SK-N-SH (cell line): ENCODE measurements around the gene CAMK2B. TPM values are rescaled to one million over a fixed set of nuclear protein-coding genes. Genes with fewer than 3 reads are reported as not detected.

ENCODE experiments used
- CTCF ChIA-PET: fragments of 300-600, 350-600 bp; formaldehyde crosslinking; extraction: SDS; loops from one replicate; lab custom pipeline; 2021; lab: Yijun Ruan, JAX
- POLR2A ChIA-PET: fragments of 350-600 bp; sonication (Branson Sonifier 250); formaldehyde crosslinking; extraction: SDS; loops from one replicate; lab custom pipeline; 2020; ENCODE audit warnings: antibody characterized with exemption, inconsistent platforms; lab: Yijun Ruan, JAX
- DNase-seq: peaks from one replicate; pipeline ENCODE4 v3.0.0; 2012
- H2AFZ ChIP-seq: fragments of 200-600 bp; sonication (generic); 2 replicates; pipeline ENCODE4 v1.8.1; 2016; ENCODE audit warnings: antibody characterized with exemption, mild to moderate bottlenecking, low read depth
- H3F3A ChIP-seq: fragments of 200-600 bp; sonication (generic); replicated peaks from 2 replicates; pipeline ENCODE3; 2016; ENCODE audit warnings: antibody characterized with exemption, mild to moderate bottlenecking; ENCODE audit not compliant: insufficient read depth
- H3K27ac ChIP-seq, 2 experiments: fragments of 200-500 bp in 1 of 2; fragments of 200-600 bp in 1 of 2; sonication (Bioruptor generic) in 1 of 2; sonication (generic), shearing (Covaris generic) in 1 of 2; 2 replicates each; pipeline versions ENCODE4 v1.5.1 to v1.6.1; 2014 to 2016; ENCODE audit warnings: low read depth in 2 of 2, inconsistent platforms in 1 of 2, low read length in 1 of 2, mild to moderate bottlenecking in 1 of 2, mixed read lengths in 1 of 2
- H3K27me3 ChIP-seq: fragments of 200-600 bp; sonication (generic), shearing (Covaris generic); 2 replicates; pipeline ENCODE4 v1.6.1; 2016; ENCODE audit warnings: mixed run types; ENCODE audit not compliant: insufficient read depth
- H3K36me3 ChIP-seq, 2 experiments: fragments of 200-500 bp in 1 of 2; fragments of 200-600 bp in 1 of 2; sonication (Bioruptor generic) in 1 of 2; sonication (generic) in 1 of 2; replicated peaks in 1 of 2; 2 replicates each; pipeline versions ENCODE3 to v1.5.1; 2014 to 2016; ENCODE audit warnings: low read length in 1 of 2, mild to moderate bottlenecking in 1 of 2; ENCODE audit not compliant: insufficient read depth in 2 of 2, control insufficient read depth in 1 of 2
- H3K4me1 ChIP-seq, 2 experiments: fragments of 200-500 bp in 1 of 2; fragments of 200-600 bp in 1 of 2; sonication (Bioruptor generic) in 1 of 2; sonication (generic), shearing (Covaris generic) in 1 of 2; 2 replicates each; pipeline versions ENCODE4 v1.5.1 to v1.6.1; 2014 to 2016; ENCODE audit warnings: low read depth in 1 of 2, low read length in 1 of 2, mixed run types in 1 of 2; ENCODE audit not compliant: insufficient read depth in 2 of 2, control insufficient read depth in 1 of 2
- H3K4me2 ChIP-seq: fragments of 200-600 bp; sonication (generic), shearing (Covaris generic); 2 replicates; pipeline ENCODE4 v1.6.1; 2017; ENCODE audit warnings: mixed run types
- H3K4me3 ChIP-seq, 2 experiments: fragments of 200-500 bp in 1 of 2; fragments of 200-600 bp in 1 of 2; sonication (Bioruptor generic) in 1 of 2; sonication (generic), shearing (Covaris generic) in 1 of 2; 2 replicates each; pipeline versions ENCODE4 v1.5.1 to v1.8.1; 2014 to 2016; ENCODE audit warnings: low read depth in 2 of 2, inconsistent platforms in 1 of 2, low read length in 1 of 2, mild to moderate bottlenecking in 1 of 2, mixed read lengths in 1 of 2, moderate library complexity in 1 of 2
- H3K79me2 ChIP-seq: fragments of 200-600 bp; sonication (generic); 2 replicates; pipeline ENCODE4 v1.8.1; 2017; ENCODE audit warnings: mild to moderate bottlenecking; ENCODE audit not compliant: insufficient read depth
- H3K9ac ChIP-seq: fragments of 200-600 bp; sonication (generic); 2 replicates; pipeline ENCODE4 v1.6.1; 2017; ENCODE audit warnings: mixed run types
- H3K9me2 ChIP-seq: fragments of 200-600 bp; sonication (generic); 2 replicates; pipeline ENCODE4 v1.6.1; 2017; ENCODE audit warnings: mixed run types
- H3K9me3 ChIP-seq: fragments of 200-600 bp; sonication (generic); 2 replicates; pipeline ENCODE4 v1.6.1; 2017; ENCODE audit warnings: mixed run types, mild to moderate bottlenecking, moderate library complexity
- H4K20me1 ChIP-seq: fragments of 200-600 bp; sonication (generic); 2 replicates; pipeline ENCODE4 v1.6.1; 2017; ENCODE audit warnings: mild to moderate bottlenecking, mixed run types; ENCODE audit not compliant: insufficient read depth
- CHD2 ChIP-seq: fragments of 150-350 bp; IDR thresholded peaks from 2 replicates; pipeline ENCODE4 v1.6.1; 2018; ENCODE audit warnings: low read length; ENCODE audit not compliant: partially characterized antibody
- ELF1 ChIP-seq: IDR thresholded peaks from 2 replicates; pipeline ENCODE4 v1.4.0; 2012
- EZH2phosphoT487 ChIP-seq: fragments of 200-600 bp; sonication (generic); IDR thresholded peaks from 2 replicates; pipeline ENCODE4 v1.6.1; 2017; ENCODE audit warnings: low read depth, mixed run types, mild to moderate bottlenecking, antibody characterized with exemption, moderate library complexity, borderline replicate concordance
- FOXJ3 ChIP-seq: sonication (generic); formaldehyde crosslinking; IDR thresholded peaks from 2 replicates; pipeline ENCODE4 v1.5.1; 2020; ENCODE audit warnings: mild to moderate bottlenecking, missing genetic modification reagents
- GABPA ChIP-seq: IDR thresholded peaks from 2 replicates; pipeline ENCODE4 v1.4.0; 2012; ENCODE audit warnings: low read depth, mild to moderate bottlenecking
- GATA2 ChIP-seq: sonication (generic); formaldehyde crosslinking; IDR thresholded peaks from 2 replicates; pipeline ENCODE4 v1.5.0; 2020; ENCODE audit warnings: mild to moderate bottlenecking, missing genetic modification reagents
- JUND ChIP-seq: IDR thresholded peaks from 2 replicates; pipeline ENCODE4 v1.4.0; 2012
- MEF2A ChIP-seq: IDR thresholded peaks from 2 replicates; pipeline ENCODE4 v1.4.0; 2012; ENCODE audit warnings: low read depth, borderline replicate concordance
- POLR2AphosphoS5 ChIP-seq: IDR thresholded peaks from 2 replicates; pipeline ENCODE4 v1.6.1; 2012; ENCODE audit warnings: low read depth, low read length
- RAD21 ChIP-seq: IDR thresholded peaks from 2 replicates; pipeline ENCODE4 v1.6.1; 2012; ENCODE audit warnings: mild to moderate bottlenecking, low read length
- RFX5 ChIP-seq: IDR thresholded peaks from 2 replicates; pipeline ENCODE4 v1.6.1; 2012; ENCODE audit warnings: mild to moderate bottlenecking, improper control_type of control experiment, low read length
- TEAD4 ChIP-seq: IDR thresholded peaks from 2 replicates; pipeline ENCODE4 v1.4.0; 2012; ENCODE audit warnings: mild to moderate bottlenecking, borderline replicate concordance; ENCODE audit not compliant: insufficient read depth
- WGBS: methylation state at CpG from one replicate; pipeline ENCODE4 v1.1.6; 2017; ENCODE audit warnings: low lambda C conversion rate; 5-methylcytosine and 5-hydroxymethylcytosine counted together
- polyA plus RNA-seq, 3 experiments: library from polyadenylated mRNA; depleted of rRNA; stranded (reverse); fragments of >200 nt; gene quantifications; 2 replicates each; pipeline ENCODE4 v1.2.3, GENCODE V29; 2012
- TF ChIP-seq, protein P1 (sequence below): IDR thresholded peaks from 2 replicates; pipeline ENCODE4 v1.4.0; 2012; ENCODE audit warnings: low read depth, borderline replicate concordance
- TF ChIP-seq, protein P2 (sequence below): IDR thresholded peaks from 2 replicates; pipeline ENCODE4 v1.4.0; 2012; ENCODE audit warnings: low read depth
- TF ChIP-seq, protein P3 (sequence below): fragments of 150-350 bp; IDR thresholded peaks from 2 replicates; pipeline ENCODE4 v1.6.1; 2016; ENCODE audit warnings: mild to moderate bottlenecking, low read depth, low read length

CAMK2B gene
- polyA plus RNA-seq, 1 of the 3 experiments (the other 2 are of a cell fraction) = 0.20 TPM

DNA sequence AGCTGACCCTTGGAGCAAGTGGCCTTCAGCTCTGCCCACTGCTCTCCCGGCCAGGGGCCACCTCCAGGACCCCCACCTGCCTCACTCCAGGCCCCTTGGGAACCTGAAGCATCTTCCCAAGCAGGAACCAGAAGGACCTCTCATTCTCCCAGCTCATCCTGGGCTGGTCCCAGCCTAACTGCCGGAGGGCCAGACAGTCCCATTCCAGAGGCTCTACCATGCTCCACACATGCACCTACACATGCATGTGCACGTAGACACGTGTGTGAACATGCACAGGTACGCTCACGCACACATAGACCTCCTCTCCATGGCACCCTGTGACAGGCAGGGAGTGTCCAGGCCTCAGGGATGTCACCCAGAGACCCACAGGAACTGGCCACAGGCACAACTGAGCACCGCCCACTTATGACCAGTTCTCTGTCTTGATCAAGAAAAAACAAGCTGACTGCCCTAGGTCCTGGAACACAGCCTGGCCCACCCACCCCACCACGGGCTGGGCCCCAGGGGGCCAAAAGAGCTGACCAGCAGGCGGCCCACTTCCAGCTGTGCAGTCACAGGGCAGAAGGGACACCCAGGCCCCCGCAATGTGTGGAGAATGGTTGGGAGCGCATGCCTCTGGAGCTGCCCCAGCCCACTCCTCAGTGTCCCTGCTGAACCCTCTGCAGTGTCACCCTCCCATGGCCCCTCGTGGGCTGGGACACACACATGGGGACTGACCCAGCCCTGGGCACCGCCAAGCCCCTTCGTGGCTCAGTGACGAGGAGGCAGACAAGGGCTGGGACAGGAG lies 43.4 kb downstream of the CAMK2B start:
- Histone ChIP-seq H3K4me2 (no peak overlapping the region), H3K27me3 (no peaks in the 10 kb centered on the region)
- no peak for TF ChIP-seq EZH2phosphoT487
- no peak for TF ChIP-seq TEAD4
- TF ChIP-seq, protein P1, sequence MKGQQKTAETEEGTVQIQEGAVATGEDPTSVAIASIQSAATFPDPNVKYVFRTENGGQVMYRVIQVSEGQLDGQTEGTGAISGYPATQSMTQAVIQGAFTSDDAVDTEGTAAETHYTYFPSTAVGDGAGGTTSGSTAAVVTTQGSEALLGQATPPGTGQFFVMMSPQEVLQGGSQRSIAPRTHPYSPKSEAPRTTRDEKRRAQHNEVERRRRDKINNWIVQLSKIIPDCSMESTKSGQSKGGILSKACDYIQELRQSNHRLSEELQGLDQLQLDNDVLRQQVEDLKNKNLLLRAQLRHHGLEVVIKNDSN = no peak
- no peak for TF ChIP-seq MEF2A
- TF ChIP-seq, protein P2, sequence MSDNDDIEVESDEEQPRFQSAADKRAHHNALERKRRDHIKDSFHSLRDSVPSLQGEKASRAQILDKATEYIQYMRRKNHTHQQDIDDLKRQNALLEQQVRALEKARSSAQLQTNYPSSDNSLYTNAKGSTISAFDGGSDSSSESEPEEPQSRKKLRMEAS = no peak
- TF ChIP-seq RFX5 = no peak
- TF ChIP-seq, protein P3, sequence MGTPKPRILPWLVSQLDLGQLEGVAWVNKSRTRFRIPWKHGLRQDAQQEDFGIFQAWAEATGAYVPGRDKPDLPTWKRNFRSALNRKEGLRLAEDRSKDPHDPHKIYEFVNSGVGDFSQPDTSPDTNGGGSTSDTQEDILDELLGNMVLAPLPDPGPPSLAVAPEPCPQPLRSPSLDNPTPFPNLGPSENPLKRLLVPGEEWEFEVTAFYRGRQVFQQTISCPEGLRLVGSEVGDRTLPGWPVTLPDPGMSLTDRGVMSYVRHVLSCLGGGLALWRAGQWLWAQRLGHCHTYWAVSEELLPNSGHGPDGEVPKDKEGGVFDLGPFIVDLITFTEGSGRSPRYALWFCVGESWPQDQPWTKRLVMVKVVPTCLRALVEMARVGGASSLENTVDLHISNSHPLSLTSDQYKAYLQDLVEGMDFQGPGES = no peak
- TF ChIP-seq GATA2 = no peak
- TF ChIP-seq RAD21 = no peak
- no peak for TF ChIP-seq POLR2AphosphoS5
- TF ChIP-seq JUND = no peak
- TF ChIP-seq ELF1 = no peak
- TF ChIP-seq, all 33 proteins: peak for 0
- ChIA-PET CTCF (interaction anchor here (1.3 to 5.9 kb wide), 5 partner anchors 24 to 209 kb away, joined by 3 to 34 read pairs (median 4); no protein-coding TSS in a partner anchor), POLR2A (no interaction called here)
- no peaks in the 10 kb centered on the region for H3K9me2 ChIP-seq
- no peaks in the 10 kb centered on the region for H3K36me3 ChIP-seq
- WGBS = 62% methylated on average over 10 of the region's 15 CpGs
- peaks cover 4 to 72% of the 10 kb centered on the region in 2 experiments; a peak in 3 of 4 replicates for H3K4me1 ChIP-seq
- H4K20me1 ChIP-seq = no peaks in the 10 kb centered on the region
- H3F3A ChIP-seq = no peaks in the 10 kb centered on the region
- no peak overlapping the region for H2AFZ ChIP-seq
- peak overlapping the region in 1 of 2 experiments; percentile 18; a peak in 1 of 4 replicates for H3K27ac ChIP-seq
- peak; percentile 29 for DNase-seq
- no peaks in the 10 kb centered on the region for H3K9me3 ChIP-seq
- no peak overlapping the region for H3K9ac ChIP-seq
- H3K4me3 ChIP-seq = no peak overlapping the region
- H3K79me2 ChIP-seq = no peaks in the 10 kb centered on the region

GRCh38 chr7:44280993-44281721 lies 44.2 kb downstream of the CAMK2B start:
- Histone ChIP-seq H3K4me3 (no peak overlapping the region), H3K27ac (no peak overlapping the region), H3K79me2 (no peaks in the 10 kb centered on the region), H3K9ac (no peak overlapping the region), H3F3A (no peaks in the 10 kb centered on the region), H3K27me3 (no peaks in the 10 kb centered on the region), H3K9me2 (no peaks in the 10 kb centered on the region), H2AFZ (no peak overlapping the region), H3K4me2 (no peak overlapping the region), H3K4me1 (peaks cover 4 to 71% of the 10 kb centered on the region in 2 experiments; a peak in 3 of 4 replicates), H4K20me1 (no peaks in the 10 kb centered on the region), H3K9me3 (no peaks in the 10 kb centered on the region), H3K36me3 (no peaks in the 10 kb centered on the region)
- ChIA-PET CTCF (interaction anchor here (1.5 to 5.9 kb wide), 3 partner anchors 27 to 40 kb away, joined by 3 to 34 read pairs (median 8); no protein-coding TSS in a partner anchor), POLR2A (interaction anchor here (2.0 kb wide), 1 partner anchor 10 kb away, joined by 7 read pairs; no protein-coding TSS in a partner anchor)
- DNase-seq = peak; percentile 28
- TF ChIP-seq CHD2 = no peak
- TF ChIP-seq TEAD4 = no peak
- no peak for TF ChIP-seq EZH2phosphoT487
- TF ChIP-seq GABPA = no peak
- TF ChIP-seq FOXJ3 (CRISPR knock-in tag) = no peak
- 74% methylated on average over 14 of the region's 20 CpGs for WGBS
